VCaP (cell line): ENCODE data around the gene MICAL3.
A peak's percentile ranks its signal among the peaks of the same experiment; 100 is the strongest.

Source experiments
- H3K27ac ChIP-seq: fragments of 450-650 bp; 2 replicates; pipeline ENCODE4 v1.5.1; 2017
- CTCF ChIP-seq: fragments of 450-650 bp; conservative IDR thresholded peaks from 2 replicates; pipeline ENCODE4 v1.5.1; 2017; ENCODE audit warnings: mild to moderate bottlenecking, moderate library complexity

MICAL3 gene

GRCh38 chr22:17779286-17780115 is 244.9 kb downstream of the MICAL3 start:
- TF ChIP-seq CTCF = no peak
- no peak overlapping the region for H3K27ac ChIP-seq

GRCh38 chr22:17778412-17778976 is 245.9 kb downstream of the MICAL3 start:
- no peak overlapping the region for H3K27ac ChIP-seq
- no peak for TF ChIP-seq CTCF

- TF ChIP-seq CTCF = no peak
- H3K27ac ChIP-seq = no peak overlapping the region
Observed at GRCh38 chr22:17777717-17778044, 246.7 kb downstream of the MICAL3 start.

- no peak for TF ChIP-seq CTCF
- no peak overlapping the region for H3K27ac ChIP-seq
Observed at GRCh38 chr22:17777005-17777716, 247.2 kb downstream of the MICAL3 start.

GRCh38 chr22:17775781-17776465 is 248.4 kb downstream of the MICAL3 start:
- no peak for TF ChIP-seq CTCF
- no peak overlapping the region for H3K27ac ChIP-seq

- H3K27ac ChIP-seq = peak overlapping the region; percentile 83
- no peak for TF ChIP-seq CTCF
Observed at GRCh38 chr22:17774926-17775685, 249.3 kb downstream of the MICAL3 start.
